Mucosa of descending colon (tissue), 3 donors: ENCODE measurements around the gene DOCK4. TPM values are rescaled to one million over a fixed set of nuclear protein-coding genes. Genes with fewer than 3 reads are reported as not detected.

Experiments used
- ATAC-seq: fragments of 200-7000 bp; cut with Tn5 transposase; one replicate; pipeline ENCODE4 v1.9.1; 2020; ENCODE audit warnings: mild to moderate bottlenecking, moderate library complexity
- DNase-seq, 3 donors: peaks; one replicate each; pipeline ENCODE4 v3.0.0-alpha.2; 2020
- H3K36me3 ChIP-seq: fragments of 200-600 bp; one replicate; pipeline ENCODE4 v1.8.0; 2021; ENCODE audit warnings: low read depth, mild to moderate bottlenecking
- H3K4me1 ChIP-seq: fragments of 200-600 bp; one replicate; pipeline ENCODE4 v1.8.0; 2021; ENCODE audit warnings: low read depth, mild to moderate bottlenecking
- H3K4me3 ChIP-seq: fragments of 200-600 bp; one replicate; pipeline ENCODE4 v1.8.0; 2021; ENCODE audit warnings: mild to moderate bottlenecking
- H3K9me3 ChIP-seq: fragments of 200-600 bp; one replicate; pipeline ENCODE4 v1.8.0; 2021; ENCODE audit warnings: mild to moderate bottlenecking
- CTCF ChIP-seq: fragments of 200-600 bp; IDR thresholded peaks from one replicate; pipeline ENCODE4 v1.8.0; 2022; ENCODE audit warnings: antibody characterized with exemption, mild to moderate bottlenecking
- intact Hi-C, 2 donors: fragments of 100-400 bp; cut with DNase I in 1 of 2; cut with micrococcal nuclease in 1 of 2; formaldehyde crosslinking; loops; one replicate each; pipeline versions ENCODE4 v1.11.0 to v1.11.1; 2022; cut with DNase I, micrococcal nuclease
- total RNA-seq, 3 donors: library from RNA; stranded (reverse); fragmentation: NEBNext Ultra II Directional in 2 of 3; extraction: Animal tissue kit (Norgen Biotek cat#: 25700) in 2 of 3; gene quantifications; one replicate each; pipeline versions ENCODE4 v1.2.1 to v1.2.4, GENCODE V29; 2021 to 2023
- donor health status: DM: no; HTN: no; CAD: no; lungs with moderate emphysema.
- donor health status: DM: no; HTN: no; CAD: no.
- donor health status: DM: no; HTN: yes; CAD: no.

DOCK4 gene
- total RNA-seq, 3 donors from 2014 or later = 9.2 to 18.4 (median 12.7) TPM

DNA sequence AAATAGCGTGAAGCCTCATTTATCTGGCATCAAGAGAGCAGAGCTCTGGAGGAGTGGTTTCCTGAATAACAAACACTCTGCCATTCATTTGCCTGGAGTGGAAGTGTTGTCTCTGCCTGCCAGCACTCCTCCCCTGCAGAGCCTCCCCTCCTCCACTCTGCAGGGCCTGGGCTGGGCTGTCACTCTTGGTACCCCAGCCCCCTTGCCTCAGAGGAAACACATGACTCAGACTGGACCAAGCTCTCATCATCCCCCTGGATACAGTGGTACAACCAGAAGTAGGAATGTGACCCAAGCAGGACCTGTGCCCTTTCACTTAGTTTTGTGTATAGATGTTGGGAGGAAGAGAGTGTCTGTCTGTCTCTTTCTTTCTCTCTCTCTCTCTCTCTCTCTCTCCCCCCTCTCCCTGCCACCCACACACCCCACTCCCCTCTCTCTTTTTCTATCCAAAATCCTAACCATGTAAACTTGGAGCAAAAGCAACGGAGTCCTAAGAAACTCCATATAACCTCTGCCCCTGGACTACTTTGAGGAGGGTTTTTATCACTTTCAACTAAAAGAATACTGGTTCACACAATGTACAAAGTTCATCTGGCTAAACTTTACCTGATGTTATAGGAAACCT lies 43.9 kb downstream of the DOCK4 start:
- Histone ChIP-seq H3K4me3 (no peak overlapping the region), H3K9me3 (no peaks in the 10 kb centered on the region), H3K36me3 (no peaks in the 10 kb centered on the region), H3K4me1 (no peaks in the 10 kb centered on the region)
- peak; percentile 44 for ATAC-seq
- no peak for DNase-seq
- no peak for TF ChIP-seq CTCF
- intact Hi-C loops = no loop called here

DNA sequence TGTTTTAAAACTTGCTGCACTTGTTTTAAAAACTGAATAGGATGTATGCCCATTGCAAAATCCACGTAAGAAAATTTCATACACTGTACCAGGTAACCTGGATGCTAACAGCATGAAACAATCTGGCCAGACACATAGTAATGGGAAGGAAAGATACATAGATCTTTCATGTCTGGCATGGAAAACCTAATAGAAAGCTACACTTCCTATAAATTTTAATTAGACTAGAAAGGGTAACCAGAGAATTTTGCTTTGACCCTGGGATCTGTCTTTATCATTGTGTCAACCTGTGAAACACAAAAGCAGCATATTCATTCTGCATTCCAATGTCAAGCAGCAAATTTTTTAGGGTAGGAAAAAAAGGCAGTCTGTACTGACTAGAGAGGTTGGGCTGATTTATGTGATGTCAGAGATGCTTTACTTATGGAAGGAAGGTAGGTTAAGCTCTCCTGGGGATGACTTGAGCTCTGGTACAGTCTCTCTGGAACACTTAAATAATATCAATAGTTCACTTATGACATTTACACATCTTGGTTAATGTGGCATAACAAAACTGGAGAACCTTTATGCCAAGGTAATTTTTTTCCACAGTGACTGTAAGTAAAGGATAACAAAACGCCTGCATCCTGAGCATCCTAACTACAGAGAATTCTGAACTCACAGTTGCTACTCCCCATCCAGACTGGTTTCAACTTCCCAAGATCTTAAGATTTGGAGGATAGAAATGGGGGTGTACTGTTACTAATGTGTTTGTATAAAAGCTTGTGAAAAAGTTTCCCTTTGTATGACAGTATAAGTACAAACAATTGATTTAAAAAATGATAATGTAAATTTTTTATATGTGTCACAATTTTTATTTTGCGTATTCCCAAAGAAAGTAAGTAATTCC lies 44.7 kb downstream of the DOCK4 start:
- Histone ChIP-seq H3K36me3 (no peaks in the 10 kb centered on the region), H3K4me1 (no peaks in the 10 kb centered on the region), H3K4me3 (no peak overlapping the region), H3K9me3 (no peaks in the 10 kb centered on the region)
- no peak for TF ChIP-seq CTCF
- intact Hi-C loops = no loop called here
- DNase-seq (no peak), ATAC-seq (no peak)

- TF ChIP-seq CTCF = no peak
- no peaks in the 10 kb centered on the region for H3K4me1 ChIP-seq
- ATAC-seq (no peak), DNase-seq (no peak)
- no peaks in the 10 kb centered on the region for H3K36me3 ChIP-seq
- no peaks in the 10 kb centered on the region for H3K9me3 ChIP-seq
- intact Hi-C loops = no loop called here
- no peak overlapping the region for H3K4me3 ChIP-seq
Observed at GRCh38 chr7:112160771-112161150, 45.4 kb downstream of the DOCK4 start.

- no peak for DNase-seq
- intact Hi-C loops = no loop called here
- Histone ChIP-seq H3K4me3 (no peak overlapping the region), H3K4me1 (no peaks in the 10 kb centered on the region), H3K9me3 (no peaks in the 10 kb centered on the region), H3K36me3 (no peaks in the 10 kb centered on the region)
- TF ChIP-seq CTCF = no peak
- ATAC-seq = no peak
Observed at GRCh38 chr7:112160130-112160770, 45.9 kb downstream of the DOCK4 start.

DNA sequence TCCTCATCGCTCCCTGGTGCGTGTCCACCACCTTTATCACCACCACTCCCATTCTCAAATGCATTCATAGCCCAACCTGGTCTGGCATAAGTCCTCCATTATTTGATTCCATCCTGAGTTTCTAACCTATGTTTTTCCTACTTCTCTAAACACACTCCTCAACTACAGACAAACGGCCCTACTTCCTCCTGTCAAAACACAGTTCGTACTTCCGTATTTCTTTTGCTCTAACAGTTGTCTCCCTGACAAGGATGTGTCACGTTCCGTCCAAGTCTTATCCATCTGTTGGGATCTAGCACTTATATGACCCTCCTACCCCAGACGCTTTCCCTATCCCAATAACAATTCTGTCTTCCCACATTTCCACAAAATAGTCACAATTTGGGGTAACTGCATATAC lies 46.8 kb downstream of the DOCK4 start:
- Histone ChIP-seq H3K9me3 (no peaks in the 10 kb centered on the region), H3K4me3 (no peak overlapping the region), H3K36me3 (no peaks in the 10 kb centered on the region), H3K4me1 (no peaks in the 10 kb centered on the region)
- ATAC-seq (no peak), DNase-seq (no peak)
- no peak for TF ChIP-seq CTCF
- intact Hi-C loops = no loop called here
